ENCODE results near the gene GRID1.

DNA sequence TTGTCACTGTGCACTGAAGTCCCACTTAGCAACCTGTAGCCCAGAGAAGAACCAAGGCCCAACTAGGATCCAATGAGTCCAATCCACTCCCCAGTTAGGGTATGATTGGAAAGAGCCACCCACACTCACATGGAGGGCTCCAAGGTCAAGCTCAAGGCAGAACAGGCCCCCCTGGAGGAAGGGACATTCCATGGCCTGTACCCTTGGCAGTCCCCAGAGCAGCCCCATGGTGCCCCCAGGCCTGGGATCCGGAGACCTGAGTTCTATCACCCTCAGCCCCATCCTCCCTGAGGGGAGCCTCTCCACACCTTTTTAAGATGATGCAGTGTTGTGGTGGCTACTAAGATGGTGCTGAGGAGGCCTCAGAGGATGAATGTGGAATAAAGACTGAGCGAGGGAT, 231.4 kb downstream of the GRID1 start:
- TF ChIP-seq GATA2 (IDR thresholded peaks at IDR 0.05; ENCODE audit: low read depth, low read length) (no peak), GATA3 (IDR thresholded peaks at IDR 0.05; ENCODE audit: low read depth, low read length) (no peak)

Data from SH-SY5Y (cell line).